GM12891 (cell line): Measurements from ENCODE around the gene SLC25A44.

Experiments
- PAX5 ChIP-seq: IDR thresholded peaks from 2 replicates; pipeline ENCODE4 v1.6.1; 2011; ENCODE audit warnings: low read length, moderate library complexity, mild to moderate bottlenecking; ENCODE audit not compliant: insufficient read depth, severe bottlenecking
- POLR2A ChIP-seq: IDR thresholded peaks from 2 replicates; pipeline ENCODE4 v1.6.1; 2011; ENCODE audit warnings: low read depth, low read length, control low read depth
- POLR2AphosphoS5 ChIP-seq: IDR thresholded peaks from 2 replicates; pipeline ENCODE4 v1.6.1; 2011; ENCODE audit warnings: low read depth, low read length, control low read depth
- POU2F2 ChIP-seq: IDR thresholded peaks from 2 replicates; pipeline ENCODE4 v1.6.1; 2011; ENCODE audit warnings: low read depth, mild to moderate bottlenecking, control low read depth, low read length, moderate library complexity
- SPI1 ChIP-seq: IDR thresholded peaks from 2 replicates; pipeline ENCODE4 v1.6.1; 2011; ENCODE audit warnings: low read depth, low read length, control low read depth
- TAF1 ChIP-seq: IDR thresholded peaks from 2 replicates; pipeline ENCODE4 v1.6.1; 2011; ENCODE audit warnings: low read depth, low read length, control low read depth

DNA sequence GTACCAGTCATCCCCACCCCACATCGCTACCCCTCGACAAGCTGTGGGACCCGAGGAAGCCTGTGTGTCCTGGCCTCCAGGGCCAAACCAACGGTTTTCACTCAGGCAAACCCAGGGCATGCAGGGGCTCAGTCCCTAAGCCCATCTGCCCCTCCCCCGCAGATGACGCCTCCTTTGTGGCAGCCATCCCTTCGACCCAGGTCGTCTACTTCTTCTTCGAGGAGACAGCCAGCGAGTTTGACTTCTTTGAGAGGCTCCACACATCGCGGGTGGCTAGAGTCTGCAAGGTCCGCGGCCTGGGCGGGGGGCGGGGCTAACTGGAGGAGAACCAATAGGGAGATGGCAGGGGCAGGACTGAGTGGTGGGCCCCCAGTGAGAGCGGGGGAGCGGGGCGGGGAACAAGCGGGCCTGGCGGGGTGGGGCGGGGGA, 33.1 kb upstream of the SLC25A44 start:
- TF ChIP-seq POLR2A, result no peak
- no peak for TF ChIP-seq SPI1
- no peak for TF ChIP-seq TAF1
- TF ChIP-seq POLR2AphosphoS5, result no peak
- no peak for TF ChIP-seq POU2F2
- TF ChIP-seq PAX5, result no peak
